ENCODE measurements around the gene SP4.

DNA sequence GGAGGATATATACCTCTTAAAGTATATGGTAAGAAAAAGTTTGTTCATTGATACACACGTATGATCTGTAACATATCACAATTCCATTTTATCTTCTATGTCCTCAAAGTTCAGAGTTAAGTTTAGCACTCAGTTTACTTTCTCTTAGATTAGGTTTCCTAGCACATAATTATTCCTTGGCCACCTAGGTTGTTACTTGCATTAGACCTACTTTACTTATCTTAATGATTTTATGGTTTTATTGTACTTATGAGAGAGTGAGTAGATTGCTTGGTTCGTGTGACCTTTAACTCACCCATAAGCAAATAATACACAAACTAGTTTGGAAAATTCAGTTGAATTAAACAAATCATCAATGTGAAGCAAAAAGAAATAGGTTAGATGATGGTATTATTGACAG is 33.9 kb upstream of the SP4 start:
- no peak for TF ChIP-seq JUNB (IDR thresholded peaks at IDR 0.05; ENCODE audit: unreplicated experiment)
- no peak for TF ChIP-seq CTCF (conservative IDR thresholded peaks at IDR 0.05; ENCODE audit: low read depth in 2 of 2)
- TF ChIP-seq POLR2AphosphoS5 (IDR thresholded peaks at IDR 0.05; ENCODE audit: low read depth) = no peak
- no peak for TF ChIP-seq ZNF114 (CRISPR knock-in tag; IDR thresholded peaks at IDR 0.05)
- TF ChIP-seq CREB1 (CRISPR knock-in tag; IDR thresholded peaks at IDR 0.05; ENCODE audit: low read depth) = no peak
- TF ChIP-seq EZH2 (IDR thresholded peaks at IDR 0.05; ENCODE audit: low read depth, unreplicated experiment) = no peak
- TF ChIP-seq EZH2phosphoT487 (IDR thresholded peaks at IDR 0.05; ENCODE audit: unreplicated experiment) = no peak
- TF ChIP-seq STAT1 (IDR thresholded peaks at IDR 0.05; ENCODE audit: unreplicated experiment) = no peak
- TF ChIP-seq REST (IDR thresholded peaks at IDR 0.05; ENCODE audit: unreplicated experiment) = no peak
- TF ChIP-seq, protein P1, sequence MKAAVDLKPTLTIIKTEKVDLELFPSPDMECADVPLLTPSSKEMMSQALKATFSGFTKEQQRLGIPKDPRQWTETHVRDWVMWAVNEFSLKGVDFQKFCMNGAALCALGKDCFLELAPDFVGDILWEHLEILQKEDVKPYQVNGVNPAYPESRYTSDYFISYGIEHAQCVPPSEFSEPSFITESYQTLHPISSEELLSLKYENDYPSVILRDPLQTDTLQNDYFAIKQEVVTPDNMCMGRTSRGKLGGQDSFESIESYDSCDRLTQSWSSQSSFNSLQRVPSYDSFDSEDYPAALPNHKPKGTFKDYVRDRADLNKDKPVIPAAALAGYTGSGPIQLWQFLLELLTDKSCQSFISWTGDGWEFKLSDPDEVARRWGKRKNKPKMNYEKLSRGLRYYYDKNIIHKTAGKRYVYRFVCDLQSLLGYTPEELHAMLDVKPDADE (IDR thresholded peaks at IDR 0.05) = no peak
- TF ChIP-seq NANOG (IDR thresholded peaks at IDR 0.05; ENCODE audit: borderline replicate concordance) = no peak
- no peak for TF ChIP-seq ZNF331 (CRISPR knock-in tag; IDR thresholded peaks at IDR 0.05; ENCODE audit: low read depth)
- no peak for TF ChIP-seq ZNF462 (CRISPR knock-in tag; IDR thresholded peaks at IDR 0.05)
